Activated CD8-positive, alpha-beta memory T cell treated with anti-CD3 and anti-CD28 coated beads, Interleukin-2, amount 50 U/mL, for 48 hours (primary cell): ENCODE results near the gene MON2.
A peak's percentile ranks its signal among the peaks of the same experiment; 100 is the strongest.

ENCODE experiments used
- DNase-seq: peaks from one replicate; pipeline ENCODE4 v3.0.0-alpha.2; 2020

The MON2 gene

GRCh38 chr12:62618319-62618718 is 151.7 kb downstream of the MON2 start:
- no peak for DNase-seq

GRCh38 chr12:62618930-62619329 is 152.3 kb downstream of the MON2 start:
- DNase-seq: no peak

GRCh38 chr12:62621101-62621638 is 154.5 kb downstream of the MON2 start:
- DNase-seq: no peak

- no peak for DNase-seq
Observed at GRCh38 chr12:62622177-62622576, 155.6 kb downstream of the MON2 start.

GRCh38 chr12:62625228-62625627 is 158.6 kb downstream of the MON2 start:
- DNase-seq: no peak

GRCh38 chr12:62627181-62627580 is 160.6 kb downstream of the MON2 start:
- no peak for DNase-seq

GRCh38 chr12:62629413-62629812 is 162.8 kb downstream of the MON2 start:
- no peak for DNase-seq

GRCh38 chr12:62629971-62630739 is 163.5 kb downstream of the MON2 start:
- DNase-seq: no peak

GRCh38 chr12:62631471-62632410 is 165.1 kb downstream of the MON2 start:
- peak; percentile 57 for DNase-seq

GRCh38 chr12:62632411-62632918 is 165.8 kb downstream of the MON2 start:
- peak; percentile 57 for DNase-seq

- DNase-seq: no peak
Observed at GRCh38 chr12:62635649-62636048, 169.0 kb downstream of the MON2 start.

GRCh38 chr12:62637679-62638078 is 171.1 kb downstream of the MON2 start:
- no peak for DNase-seq

GRCh38 chr12:62640910-62641448 is 174.4 kb downstream of the MON2 start:
- DNase-seq: peak; percentile 66

- no peak for DNase-seq
Observed at GRCh38 chr12:62642486-62642885, 175.9 kb downstream of the MON2 start.

GRCh38 chr12:62643486-62643885 is 176.9 kb downstream of the MON2 start:
- DNase-seq: no peak

- no peak for DNase-seq
Observed at GRCh38 chr12:62646566-62646965, 179.9 kb downstream of the MON2 start.

- no peak for DNase-seq
Observed at GRCh38 chr12:62647586-62647985, 181.0 kb downstream of the MON2 start.

GRCh38 chr12:62649412-62650138 is 182.9 kb downstream of the MON2 start:
- DNase-seq: no peak
